ENCODE measurements around the gene RPL18.
"Not testable (repeated sequence)": the region's sequence is repeated elsewhere in the genome, so short reads cannot be mapped to it uniquely, and the experiment has no call there.

The RPL18 gene

DNA sequence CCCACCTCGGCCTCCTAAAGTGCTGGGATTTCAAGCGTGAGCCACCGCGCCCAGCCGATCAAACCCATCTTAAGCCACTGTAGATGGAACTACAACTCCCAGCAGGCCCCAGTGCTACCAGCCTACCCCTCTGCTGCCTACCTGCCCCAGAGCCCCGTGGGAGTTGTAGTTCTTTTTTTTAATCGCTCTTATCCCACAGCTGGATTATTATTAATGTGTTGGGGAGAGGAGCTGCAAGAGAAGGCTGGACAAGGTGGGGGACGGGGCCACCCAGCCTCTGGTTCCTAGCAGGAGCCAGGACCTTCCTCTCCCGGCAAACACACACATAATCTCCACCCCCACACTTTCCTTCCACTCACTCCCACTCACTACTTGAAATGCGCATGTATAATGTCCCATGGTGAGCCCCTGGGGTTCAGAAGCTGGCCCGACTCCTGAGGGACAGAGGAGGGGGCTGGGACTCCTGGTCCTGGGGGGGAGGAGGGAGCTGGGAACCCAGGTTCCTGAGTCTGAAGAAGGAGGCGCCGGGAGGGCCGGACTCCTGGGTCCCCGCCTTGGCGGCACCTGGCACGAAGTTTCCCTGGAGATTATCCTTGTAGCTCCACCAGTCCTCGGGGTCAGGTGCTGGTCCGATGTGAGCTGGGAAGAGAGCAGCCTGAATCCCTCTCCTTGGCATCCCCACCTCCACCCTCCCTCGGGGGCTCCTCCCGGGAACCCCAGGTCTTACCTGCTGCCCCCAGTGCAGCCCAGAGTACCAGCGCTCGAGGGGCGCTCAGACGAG lies 26.1 kb upstream of the RPL18 start:
- peak overlapping the region; percentile 69 for H3K4me3 ChIP-seq (ENCODE audit: low read depth, low read length)

DNA sequence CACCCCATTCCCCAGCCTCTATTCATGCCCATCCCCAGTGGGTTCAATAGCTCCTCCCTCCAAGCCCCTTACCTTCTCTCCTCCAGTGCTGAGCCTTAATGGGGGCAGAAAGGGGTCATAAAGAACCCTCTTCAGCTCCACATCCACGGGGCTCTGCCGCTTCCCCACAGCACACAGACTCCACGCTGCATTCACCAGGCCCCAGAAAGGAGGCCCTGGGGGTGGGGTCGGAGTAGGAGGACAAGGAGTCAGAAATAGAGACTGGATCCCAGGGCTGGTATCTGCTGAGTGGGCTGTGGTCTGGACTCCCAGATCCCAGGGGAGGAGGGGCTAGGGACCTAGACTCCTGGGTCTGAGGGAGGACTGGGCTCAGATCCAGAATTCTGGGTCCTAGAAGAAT lies 25.4 kb upstream of the RPL18 start:
- peak overlapping the region; percentile 69 for H3K4me3 ChIP-seq (ENCODE audit: low read depth, low read length)

GRCh38 chr19:48642862-48643261 lies 23.9 kb upstream of the RPL18 start:
- H3K4me3 ChIP-seq (ENCODE audit: low read depth, low read length): no peak overlapping the region

DNA sequence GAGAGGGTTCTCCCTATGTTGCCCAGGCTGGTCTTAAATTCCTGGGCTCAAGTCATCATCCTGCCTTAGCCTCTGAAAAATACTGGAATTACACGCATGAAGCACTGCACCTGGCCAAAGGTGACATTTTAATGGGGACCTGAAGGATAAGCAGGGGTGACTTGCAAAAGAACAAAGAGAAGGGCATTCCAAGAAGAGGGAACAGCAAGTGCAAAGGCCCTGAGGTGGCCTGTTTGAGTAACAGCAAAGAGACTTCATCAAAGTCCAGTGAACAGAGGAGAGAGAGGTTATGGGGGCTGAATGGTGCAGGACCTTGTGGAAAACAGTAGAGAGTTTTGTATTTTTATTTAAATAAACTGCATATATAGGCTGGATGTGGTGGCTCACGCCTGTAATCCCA lies 22.9 kb upstream of the RPL18 start:
- H3K4me3 ChIP-seq (ENCODE audit: low read depth, low read length): no peak overlapping the region

DNA sequence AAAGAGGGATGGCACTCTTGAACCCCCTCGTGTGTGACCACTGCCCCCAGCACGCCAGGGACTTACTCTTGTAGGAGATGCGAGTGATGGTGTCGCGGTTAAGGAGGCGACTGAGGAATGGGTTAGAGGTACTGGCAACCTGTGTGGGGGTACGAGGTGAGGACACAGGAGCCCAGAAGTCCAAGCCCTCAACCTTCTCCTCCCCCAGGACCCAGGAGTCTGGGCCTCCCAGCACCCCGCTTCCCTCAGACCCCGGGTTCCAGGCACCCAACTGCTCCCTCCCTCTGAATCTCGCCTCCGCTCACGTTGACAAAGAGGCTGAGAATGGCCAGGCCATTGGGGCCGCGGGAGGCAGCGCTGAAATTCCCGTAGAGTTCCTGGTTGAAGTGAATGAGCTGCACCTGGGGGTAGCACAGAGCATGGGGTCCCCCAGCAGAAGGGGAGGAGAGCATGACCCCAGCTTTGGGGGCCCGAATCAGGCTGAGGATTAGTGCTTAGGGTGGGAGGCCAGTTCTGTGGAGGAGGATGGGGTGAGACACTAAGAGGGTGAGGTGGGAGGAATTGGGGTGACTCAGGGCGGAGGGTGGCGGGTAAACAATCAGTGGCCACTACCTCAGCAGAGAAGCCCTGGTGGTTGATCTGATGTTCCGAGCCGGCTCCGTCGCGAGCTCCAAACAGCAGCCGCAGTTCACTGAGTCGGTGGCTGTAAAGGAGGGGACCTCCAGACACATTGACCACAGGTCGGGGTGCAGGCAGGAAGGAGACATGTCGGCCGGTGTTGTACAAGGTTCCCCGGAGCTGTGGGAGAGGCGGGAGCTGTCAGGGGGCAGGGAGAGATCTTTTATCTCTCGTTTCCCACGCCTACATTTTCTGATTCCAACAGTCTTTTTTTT lies 20.8 kb upstream of the RPL18 start:
- H3K4me3 ChIP-seq (ENCODE audit: low read depth, low read length): no peak overlapping the region

- H3K4me3 ChIP-seq (ENCODE audit: low read depth, low read length): no peak overlapping the region
Measured at GRCh38 chr19:48638831-48639381, 19.9 kb upstream of the RPL18 start.

DNA sequence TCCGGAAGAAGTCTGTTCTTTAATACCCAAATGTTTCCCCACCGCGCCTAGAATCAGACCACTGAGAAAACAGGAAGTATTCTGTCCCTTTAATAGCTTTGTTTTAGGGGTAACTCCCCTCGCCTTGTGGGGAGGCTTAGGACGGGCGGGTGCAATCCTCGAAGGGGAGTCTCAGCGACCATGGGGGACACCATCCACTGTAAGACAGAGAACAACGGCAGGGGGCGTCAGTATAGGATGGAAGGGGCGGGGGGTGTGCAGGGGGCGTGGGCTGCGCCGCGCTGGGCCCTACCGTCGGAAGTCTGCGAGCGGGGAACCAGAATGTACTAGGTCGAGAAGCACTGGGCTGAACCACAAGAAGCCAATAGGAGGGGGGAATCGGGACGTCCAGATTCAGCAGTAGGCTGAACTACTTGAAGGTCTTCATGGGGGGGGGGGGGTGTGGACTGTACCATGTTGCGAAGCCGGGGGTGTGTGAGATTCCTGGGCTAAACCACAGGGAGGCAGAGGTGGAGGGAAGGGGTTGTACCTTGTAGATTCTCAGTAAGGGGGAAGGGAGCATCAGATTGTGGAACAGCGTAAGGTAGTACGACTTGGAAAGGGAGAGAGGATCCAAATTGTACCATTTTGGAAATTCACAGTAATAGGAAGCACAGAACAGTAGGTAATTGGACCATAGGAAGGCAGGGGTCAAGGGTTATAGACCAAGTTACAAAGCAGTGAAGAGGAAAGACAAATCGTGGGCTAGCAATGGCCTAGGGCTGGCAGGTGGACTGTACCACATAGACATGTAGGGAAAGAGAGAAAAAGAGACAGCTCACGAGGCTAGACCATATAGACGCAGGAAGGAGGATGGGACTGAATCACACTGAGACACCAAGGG lies 19.2 kb upstream of the RPL18 start:
- H3K4me3 ChIP-seq (ENCODE audit: low read depth, low read length): peak overlapping the region; percentile 37

- peak overlapping the region; percentile 37 for H3K4me3 ChIP-seq (ENCODE audit: low read depth, low read length)
Measured at GRCh38 chr19:48637449-48637947, 18.5 kb upstream of the RPL18 start.

DNA sequence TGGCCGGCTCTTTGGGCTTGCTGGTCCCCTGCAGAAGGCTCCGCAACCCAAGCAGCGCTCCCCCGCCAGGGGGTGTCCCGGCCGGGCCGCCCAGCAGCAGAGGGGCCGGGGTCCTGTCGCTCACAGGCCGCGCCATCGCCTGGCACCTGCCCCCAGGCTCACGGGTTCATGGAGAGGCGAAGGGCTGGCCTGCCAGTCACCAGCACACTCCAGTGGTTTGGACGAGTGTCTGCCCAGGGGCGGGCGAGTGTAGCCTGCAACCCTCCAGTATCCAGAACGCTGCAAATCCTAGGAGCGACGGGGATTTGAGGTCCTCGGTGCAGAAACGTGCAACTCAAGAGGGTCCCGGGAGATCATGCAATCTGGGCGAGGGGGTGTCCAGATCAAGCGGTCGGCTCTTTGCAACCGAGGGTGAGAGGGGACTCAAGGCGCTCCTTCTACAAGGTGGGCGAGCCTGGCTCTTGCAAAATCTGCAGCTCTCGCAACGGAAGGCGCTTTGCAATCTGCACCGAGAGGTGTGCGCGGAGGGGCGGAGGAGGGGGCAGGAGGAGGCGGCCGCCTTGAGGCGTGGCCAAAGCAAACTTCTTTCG lies 18.0 kb upstream of the RPL18 start, which contains the start of gene DBP:
Gene DBP, minus strand, starts transcription at position 521 of the 590 bp plus-strand sequence. Its CDS starts 385 bp downstream, at position 136.
- H3K4me3 ChIP-seq (ENCODE audit: low read depth, low read length): peak within 1 kb of the TSS; percentile 54

DNA sequence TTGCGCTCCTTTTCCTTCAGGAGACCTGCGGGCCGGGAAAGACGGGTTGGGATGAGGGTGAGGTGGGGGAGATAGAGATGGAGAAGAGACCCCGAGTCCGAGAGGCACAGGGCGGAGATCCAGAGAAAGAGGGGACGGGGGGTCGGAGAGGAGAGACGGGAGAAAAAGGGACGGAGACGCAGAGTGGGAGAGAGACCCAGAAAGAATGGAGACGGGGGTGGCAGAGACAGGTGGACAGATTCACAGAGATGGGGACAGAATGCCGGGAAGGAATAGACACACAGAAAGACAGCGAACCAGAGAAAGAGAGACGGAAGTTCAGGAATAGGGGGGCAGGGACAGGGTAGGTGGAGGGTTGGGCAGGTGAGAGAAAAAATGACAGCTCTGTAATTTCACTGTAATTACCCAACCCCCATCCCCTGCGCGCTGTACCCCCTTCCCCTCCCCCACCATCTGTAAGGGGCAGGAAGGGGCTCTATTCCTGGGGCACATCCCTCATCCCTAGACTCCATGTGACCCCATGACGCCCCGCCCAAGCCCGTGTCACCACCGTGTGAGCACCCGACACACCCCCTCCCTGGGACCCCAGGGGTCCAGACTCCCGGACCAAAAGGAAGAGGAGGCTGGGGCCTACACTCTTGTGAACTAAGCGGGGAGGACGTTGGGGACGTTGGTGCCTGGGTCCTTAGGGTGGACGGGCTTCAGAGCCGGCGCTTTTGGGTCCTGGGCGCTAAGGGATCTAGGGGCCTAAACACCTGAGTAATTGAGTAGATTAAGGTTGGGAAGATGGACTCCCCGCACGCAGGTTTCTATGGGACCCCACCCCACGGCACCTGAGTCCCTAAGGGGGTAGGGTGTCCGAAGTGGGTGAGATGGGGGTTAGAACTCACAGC lies 17.2 kb upstream of the RPL18 start:
- H3K4me3 ChIP-seq (ENCODE audit: low read depth, low read length): peak overlapping the region; percentile 54

- H3K4me3 ChIP-seq (ENCODE audit: low read depth, low read length): peak overlapping the region; percentile 43
Measured at GRCh38 chr19:48635263-48635965, 16.4 kb upstream of the RPL18 start.

DNA sequence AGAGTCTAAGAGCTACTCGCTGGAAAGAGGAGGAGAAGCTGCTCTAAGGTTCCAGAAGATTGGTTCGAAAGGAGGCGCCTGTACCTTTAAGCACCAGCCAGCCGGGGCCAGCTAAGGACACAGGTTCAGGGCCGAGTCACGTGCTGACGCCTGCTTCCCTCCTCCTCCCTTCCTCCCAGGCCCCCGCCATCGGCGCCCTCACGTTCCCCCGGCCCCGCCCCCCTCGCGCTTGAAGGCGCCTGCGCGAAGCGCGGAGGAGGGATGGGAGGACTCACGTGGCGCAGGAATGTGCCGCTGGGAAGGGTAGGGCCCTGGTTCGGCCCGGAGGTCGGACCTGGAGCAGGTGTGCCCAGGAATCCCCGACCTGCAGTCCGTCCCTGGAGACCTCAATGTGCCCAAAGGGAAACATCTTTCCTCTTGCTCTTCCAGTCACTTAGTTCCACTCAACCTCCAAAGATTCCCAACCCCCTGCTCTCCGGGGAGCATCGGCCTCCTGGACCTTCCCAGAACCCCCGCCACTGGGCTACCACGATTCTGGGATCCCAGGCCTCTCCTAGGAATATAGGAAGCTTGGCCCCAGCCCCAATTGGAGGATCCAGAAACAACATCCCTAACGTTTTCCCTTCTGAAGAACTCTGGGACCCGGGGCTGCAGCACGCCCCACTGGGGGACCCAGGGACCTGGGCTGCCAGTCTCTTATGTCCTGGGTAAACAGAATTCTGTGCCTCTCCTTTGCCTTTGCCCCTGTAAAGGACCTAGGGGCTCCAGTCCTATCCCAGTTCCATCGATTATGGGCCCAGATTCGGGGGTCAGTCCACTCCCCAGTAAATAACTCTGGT lies 15.7 kb upstream of the RPL18 start:
- no peak overlapping the region for H3K4me3 ChIP-seq (ENCODE audit: low read depth, low read length)

DNA sequence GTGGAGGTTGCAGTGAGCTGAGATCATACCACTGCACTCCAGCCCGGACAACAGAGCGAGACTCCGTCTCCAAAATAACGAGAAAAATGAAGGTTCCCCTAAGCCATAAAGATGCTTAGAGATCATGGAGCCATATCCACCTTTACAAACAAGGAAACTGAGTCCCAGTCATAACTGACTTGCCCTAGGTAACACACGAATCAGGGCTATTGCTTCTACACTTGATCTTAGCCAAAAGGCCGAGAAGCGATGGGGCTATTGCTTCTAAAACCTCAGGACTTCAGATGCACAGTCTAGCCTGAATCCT lies 15.0 kb upstream of the RPL18 start:
- no peak overlapping the region for H3K4me3 ChIP-seq (ENCODE audit: low read depth, low read length)

DNA sequence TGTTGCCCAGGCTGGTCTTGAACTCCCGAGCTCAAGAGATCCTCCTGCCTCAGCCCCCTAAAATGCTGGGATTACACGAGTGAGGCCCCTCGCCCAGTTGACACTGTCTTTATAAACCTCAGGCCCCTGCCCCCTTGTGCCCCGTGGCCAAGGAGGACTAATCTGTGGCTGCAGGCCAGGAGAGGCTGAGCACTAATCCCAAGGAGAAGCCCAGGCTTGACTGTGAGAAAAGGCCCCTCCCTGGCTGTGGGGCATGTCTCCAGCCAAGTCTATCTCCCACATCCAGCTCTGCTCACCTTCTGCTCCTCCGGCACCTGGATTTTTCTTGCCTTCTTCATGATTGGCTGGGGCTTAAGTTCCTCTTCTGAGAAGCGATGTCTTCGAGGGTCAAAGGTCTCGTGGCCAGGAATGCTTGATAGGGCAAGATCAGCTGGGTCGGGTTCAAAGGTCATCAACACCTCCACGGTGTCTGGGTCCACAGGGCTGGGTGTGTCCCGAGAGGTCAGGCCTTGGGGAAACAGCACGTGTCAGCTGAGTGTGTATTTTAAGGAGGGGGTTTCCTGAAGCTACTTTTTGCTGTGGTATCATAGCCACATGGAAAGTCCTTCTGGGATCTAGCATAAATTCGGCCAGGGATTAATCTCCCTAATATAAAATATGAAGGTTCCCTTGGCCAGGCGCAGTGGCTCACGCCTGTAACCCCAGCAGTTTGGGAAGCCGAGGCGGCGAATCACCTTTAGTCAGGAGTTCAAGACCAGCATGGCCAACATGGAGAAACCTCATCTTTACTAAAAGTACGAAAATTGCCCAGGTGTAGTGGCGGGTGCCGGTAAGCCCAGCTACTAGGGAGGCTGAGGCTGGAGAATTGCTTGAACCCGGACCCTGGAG lies 14.4 kb upstream of the RPL18 start:
- H3K4me3 ChIP-seq (ENCODE audit: low read depth, low read length): no peak overlapping the region

DNA sequence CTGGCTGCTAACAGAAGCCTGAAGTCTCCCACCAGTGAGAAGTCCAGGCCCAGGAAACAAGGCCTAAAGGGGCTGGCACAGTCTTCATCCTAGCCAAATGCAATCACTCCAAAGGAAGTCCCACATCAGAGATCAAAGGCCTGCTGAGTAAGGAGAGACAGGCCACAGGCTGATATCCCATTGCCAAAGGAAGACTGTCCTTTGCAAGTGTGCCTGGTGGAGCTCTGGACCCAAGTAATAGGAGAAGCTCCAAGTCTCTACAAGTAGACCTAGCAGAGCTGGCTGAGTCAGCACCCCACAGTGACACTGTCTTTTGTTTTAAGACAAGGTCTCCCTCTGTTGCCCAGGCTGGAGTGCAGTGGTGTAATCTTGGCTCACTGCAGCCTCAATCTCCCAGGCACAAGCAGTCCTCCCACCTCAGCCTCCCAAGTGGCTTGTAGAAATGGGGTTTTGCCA lies 13.7 kb upstream of the RPL18 start:
- H3K4me3 ChIP-seq (ENCODE audit: low read depth, low read length): no peak overlapping the region

- H3K4me3 ChIP-seq (ENCODE audit: low read depth, low read length): not testable (repeated sequence)
Measured at GRCh38 chr19:48632286-48632685, 13.3 kb upstream of the RPL18 start.

DNA sequence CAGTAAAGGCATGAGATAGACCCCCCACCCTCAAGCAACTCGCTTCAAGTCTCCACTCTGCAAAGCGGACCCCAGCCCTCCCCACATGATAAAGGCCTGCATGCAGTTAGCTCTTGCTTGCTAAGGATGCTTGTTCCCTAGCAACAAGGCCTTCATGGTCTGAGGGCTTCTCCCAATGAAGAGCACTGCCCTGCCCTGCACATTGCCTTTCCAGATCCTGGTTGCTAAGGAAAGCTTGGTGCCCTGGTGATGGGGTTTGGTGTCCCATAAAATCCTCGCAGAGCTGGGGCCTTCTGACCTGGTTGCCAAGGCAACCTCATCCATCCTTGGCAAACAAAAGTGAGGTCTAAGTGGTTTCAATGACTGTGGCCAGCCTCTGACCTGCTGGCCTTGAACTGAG lies 12.2 kb upstream of the RPL18 start:
- H3K4me3 ChIP-seq (ENCODE audit: low read depth, low read length): no peak overlapping the region
